GM21367 (cell line): ENCODE measurements around the gene AHRR.
"Not testable (repeated sequence)": the region's sequence is repeated elsewhere in the genome, so short reads cannot be mapped to it uniquely, and the experiment has no call there.

Experiments
- ATAC-seq: cut with Tn5 transposase; IDR thresholded peaks from one replicate; pipeline ENCODE4 v1.9.1; 2021; ENCODE audit not compliant: unreplicated experiment

The AHRR gene

DNA sequence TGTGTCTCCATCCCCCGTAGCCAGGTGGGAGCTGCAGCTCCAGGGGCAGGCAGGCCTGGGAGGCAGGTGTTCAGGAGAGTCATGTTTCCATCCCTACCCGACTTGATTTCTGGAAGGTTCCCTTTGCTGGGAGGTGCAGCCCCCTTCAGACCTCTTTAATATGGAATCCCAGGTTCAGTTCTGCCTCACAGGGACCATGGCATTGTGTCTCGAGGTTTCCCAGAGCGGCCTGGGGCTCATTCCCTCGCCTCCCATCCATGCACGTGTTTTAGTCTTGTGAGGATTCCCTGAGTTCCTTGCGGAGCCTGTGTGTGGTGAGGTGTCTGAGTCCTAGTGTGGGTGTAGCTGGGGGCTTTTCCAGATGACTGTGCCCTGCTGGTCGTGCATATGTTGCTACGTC lies 16.5 kb upstream of the AHRR start:
- no peak for ATAC-seq

DNA sequence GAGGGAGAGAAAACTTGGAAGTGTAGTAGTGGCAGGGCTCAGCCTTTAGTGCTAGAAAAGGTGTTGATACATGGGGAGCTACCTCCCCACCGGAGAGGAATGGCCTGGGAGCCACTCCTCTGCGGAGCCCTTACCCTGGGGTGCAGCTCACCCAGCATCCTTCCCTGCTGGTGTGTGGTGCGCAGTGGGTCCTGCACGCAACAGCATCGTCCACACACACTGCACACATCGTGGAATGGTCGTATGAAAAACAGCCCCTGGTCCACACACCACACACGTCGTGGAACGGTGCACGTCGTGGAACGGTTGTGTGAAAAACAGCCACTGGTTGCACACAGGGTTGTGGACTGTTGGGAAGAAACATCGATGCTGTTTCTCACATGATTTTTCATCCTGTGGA lies 16.1 kb upstream of the AHRR start:
- no peak for ATAC-seq

DNA sequence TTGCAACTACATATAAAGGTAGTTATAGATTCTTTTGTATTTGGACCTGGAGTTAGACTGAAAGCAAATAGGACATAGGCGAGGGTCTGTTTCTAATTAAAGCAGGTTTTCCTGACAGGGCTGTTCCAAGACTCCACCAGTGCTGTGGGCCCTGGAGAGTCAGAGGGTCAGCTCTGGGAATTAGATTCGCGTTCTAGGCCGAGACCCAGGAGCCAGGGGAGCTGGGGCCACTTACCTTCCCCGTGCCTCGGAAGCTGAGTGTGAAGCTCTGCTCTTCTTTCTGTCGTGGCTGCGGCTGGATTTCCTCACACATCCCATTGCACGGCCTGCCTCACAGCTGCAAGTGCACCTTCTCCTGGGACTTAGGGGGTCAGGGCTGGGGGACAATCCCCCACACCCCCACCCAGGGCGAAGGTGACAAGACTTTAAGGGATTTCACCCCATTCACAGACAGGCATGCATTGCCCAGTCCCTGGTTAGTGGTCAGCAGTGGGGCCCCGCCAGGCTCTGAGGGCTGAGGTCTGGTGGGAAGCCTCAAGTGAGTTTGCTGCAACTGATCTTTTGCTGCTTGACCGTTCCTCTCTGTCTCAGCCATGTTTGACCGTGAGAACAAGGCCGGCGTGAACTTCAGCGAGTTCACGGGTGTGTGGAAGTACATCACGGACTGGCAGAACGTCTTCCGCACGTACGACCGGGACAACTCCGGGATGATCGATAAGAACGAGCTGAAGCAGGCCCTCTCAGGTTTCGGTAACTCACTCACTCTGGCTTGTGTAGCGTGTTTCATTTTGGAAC lies 15.3 kb upstream of the AHRR start:
- no peak for ATAC-seq

DNA sequence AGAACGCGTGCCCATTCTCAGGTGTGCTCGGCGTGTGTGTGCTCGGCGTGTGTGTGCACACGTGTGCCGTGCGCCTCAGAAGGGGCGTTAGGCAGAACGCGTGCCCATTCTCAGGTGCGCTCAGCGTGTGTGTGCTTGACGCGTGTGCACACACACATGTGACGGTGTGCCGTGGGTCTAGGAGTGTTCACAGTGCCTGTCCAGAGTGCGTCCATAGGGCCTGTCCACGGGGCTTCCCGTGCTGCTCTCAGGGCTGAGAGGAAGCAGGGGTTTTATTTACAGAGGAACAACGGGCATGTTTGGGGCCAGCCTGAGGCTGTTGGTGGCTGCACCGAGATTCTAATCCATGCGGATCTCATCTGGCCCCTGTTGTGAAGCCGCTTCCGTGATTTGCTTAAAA lies 14.2 kb upstream of the AHRR start:
- ATAC-seq = no peak

DNA sequence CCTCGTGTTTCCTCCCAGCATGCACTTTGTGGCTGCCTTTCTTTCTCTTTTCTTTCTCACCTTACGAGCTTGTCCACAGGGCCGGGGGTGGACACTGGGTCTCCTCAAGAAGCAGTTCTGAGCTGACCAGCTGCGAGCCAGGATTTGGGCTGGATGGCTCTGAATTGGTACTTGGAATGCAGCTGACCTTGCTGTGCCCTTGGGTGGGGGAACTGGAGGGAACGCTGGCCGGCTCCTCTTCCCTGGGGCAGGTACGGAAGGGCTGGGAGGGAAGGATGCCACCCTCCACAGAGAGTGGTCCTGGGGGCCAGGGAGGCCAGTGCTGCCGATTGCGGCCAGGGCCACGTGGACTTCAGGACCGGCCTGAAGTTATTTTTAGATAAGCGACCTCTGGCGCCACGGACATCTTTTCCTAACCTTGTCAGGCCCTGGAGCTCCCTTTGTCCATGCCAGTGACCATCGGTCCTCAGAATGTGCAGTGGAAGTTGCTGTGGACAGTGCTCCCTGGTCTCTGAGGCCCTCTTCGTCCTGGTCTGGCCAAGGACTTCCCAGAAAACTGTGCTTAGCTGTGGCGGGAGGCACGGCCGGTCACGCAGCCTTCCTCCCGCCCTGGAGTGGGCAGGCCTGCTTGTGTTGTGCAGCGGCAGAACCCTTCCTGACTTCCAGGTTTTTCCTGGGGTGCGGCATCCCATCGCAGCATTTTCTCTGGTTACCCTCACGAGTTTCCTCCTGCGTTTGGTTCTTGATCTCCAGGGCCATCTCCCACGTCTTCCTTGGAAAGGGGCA lies 13.5 kb upstream of the AHRR start:
- ATAC-seq = no peak

DNA sequence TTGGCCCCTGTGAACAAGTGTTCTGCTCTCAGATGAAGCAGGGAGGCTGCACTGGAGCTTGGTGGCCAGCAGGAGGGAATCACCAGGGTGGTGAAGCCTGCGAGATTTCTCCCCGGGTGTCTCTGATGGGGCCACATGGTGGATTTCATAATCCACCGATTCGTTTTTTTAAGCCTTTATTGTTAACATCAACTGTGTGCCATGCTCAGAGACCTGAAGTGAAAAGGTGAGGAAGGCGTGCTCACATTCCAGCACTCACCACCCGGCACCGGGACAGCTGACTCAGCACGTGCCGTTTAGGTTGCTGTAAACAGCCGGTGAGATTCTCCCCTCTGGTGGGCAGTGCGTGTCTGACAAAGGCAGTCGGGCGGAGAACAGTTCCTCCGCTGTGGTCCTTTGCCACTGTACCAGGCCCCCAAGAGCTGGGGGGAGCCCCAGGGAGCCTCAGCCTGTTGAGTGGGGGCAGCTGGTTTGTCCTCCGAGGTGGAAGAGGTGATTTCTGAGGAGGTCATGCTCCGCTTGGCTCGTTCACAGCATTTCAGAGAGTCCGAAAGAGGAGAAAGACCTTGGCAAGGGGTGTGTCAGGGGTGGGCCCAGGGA lies 12.7 kb upstream of the AHRR start:
- no peak for ATAC-seq

DNA sequence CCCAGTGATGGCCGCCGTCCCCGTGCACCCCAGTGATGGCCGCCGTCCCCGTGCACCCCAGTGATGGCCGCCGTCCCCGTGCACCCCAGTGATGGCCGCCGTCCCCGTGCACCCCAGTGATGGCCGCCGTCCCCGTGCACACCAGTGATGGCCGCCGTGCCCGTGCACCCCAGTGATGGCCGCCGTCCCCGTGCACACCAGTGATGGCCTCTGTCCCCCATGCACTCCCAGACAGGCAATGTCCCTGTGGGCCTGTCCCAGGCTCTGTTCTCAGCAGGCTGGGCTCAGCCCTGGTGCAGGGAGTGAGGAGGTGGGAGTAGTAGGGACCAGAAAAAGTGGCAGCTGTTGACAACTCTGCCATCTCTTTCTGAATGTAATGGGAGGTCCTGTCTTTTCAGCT lies 11.7 kb upstream of the AHRR start:
- not testable (repeated sequence) for ATAC-seq

DNA sequence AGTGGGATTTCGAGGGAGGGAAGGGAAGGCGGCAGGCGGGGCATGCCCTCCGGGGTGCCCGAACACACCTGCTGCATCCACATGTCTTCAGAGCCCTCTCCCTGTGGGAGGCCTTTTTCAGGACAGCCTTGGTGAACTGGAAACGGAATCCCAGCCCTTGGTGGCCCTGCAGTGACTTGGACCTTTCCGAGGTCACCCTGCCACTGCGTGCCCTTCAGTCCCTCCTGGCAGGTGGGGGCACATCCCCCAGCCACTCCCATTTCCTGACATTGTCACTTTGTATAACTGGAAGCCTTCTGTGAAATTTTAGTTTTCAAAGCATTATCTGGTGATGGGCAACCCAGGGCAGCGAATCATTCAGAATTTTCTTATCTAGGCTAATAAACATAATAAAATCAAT lies 11.0 kb upstream of the AHRR start:
- ATAC-seq = no peak

DNA sequence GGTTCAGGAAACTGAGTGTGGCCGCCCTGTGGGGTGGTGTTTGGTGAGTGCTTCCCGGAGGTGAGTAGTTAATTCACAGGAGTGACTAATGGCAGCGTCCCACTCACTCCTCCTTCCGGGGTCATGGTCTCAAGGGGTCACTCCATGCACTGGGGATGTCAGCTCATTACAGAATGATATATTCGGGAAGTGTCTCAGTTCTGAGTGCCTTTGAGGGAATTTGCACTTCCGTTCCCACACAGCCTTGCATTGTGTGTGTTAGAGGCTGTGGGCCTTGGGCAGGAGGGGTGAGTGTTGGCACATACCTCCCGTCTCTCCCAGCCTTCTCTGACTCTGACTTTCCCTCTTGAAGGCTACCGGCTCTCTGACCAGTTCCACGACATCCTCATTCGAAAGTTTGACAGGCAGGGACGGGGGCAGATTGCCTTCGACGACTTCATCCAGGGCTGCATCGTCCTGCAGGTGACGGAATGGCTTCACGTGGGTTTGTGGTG lies 10.5 kb upstream of the AHRR start:
- ATAC-seq = no peak

DNA sequence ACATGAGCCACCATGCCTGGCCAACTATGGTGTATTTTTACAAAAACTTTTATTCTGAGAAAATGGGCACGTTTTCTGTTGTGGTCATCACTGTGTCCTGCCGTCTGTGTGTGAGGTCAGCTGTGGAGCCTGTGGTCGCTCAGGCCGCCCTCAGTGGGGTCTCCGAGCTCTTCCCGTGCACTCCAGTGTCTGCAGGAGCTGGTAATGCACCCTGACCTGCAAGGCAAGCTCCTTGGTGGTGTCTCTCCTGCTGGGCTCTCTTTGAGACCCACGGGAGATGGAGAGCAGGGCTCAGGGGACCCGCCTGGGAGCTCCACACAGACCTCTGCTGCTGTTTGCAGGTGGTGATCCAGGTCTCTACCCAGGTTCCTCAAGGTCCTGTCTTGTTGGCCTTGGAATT lies 9.6 kb upstream of the AHRR start:
- ATAC-seq = no peak

DNA sequence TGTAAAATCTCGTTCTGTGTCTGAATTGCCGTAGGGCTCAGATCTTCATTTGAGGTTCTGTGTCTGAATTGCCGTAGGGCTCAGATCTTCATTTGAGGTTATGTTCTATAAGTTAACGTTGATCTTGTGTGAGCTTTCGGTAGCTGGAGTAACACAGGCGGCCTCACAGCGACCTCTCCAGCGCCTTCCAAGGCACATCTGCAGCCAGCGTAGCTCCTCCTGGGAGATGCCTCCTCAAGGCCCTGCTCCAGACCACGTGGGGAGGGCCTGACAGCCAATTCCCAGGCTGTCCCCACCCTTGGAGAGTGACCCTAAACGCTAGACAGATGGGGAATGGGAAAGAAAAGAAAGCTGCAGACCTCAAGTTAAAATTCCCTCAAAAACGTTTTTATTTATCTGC lies 8.7 kb upstream of the AHRR start:
- ATAC-seq = no peak

DNA sequence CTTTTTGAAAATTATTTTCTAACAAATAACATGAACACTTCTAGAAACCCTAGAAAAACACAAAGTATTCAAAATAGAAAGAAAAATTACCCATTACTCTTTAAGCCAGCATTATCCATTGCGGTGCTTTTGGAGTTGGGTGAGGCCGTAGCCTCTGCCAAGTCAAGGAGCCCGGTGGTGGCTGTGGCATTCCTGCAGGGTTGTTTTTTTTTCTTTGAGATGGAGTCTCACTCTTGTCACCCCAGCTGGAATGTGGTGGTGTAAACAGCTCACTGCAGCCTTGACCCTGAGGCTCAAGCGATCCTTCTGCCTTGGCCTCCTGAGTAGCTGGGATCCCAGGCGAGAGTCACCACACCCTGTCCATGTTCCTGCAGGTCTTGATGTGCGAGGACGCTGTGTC lies 8.2 kb upstream of the AHRR start:
- ATAC-seq = no peak

DNA sequence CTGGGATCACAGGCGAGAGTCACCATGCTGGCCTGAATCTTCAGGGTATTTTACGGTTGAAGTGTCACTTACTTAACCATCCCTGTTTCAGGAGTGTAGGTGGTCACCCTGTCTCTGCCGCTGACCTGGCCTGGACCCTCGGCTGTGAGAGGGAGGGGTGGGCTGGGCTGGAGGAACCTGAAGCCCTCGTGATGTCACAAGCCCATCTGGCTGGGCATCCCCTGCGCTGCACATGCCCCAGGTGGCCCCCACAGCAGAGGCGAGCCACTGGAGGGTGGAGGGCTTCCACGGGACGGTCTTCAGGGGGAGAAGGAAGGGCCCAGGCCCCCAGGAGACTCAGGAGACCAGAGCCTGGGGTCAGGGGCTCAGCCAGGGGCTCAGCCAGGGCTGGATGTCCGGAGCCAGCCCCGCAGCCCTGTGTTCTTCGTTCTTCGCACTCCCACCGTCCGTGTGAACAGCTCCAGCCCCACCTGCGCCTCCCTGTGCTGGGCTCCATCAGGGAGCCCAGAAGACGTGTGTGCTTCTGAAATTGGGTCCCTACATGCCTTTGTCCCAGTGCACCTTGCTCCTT lies 7.6 kb upstream of the AHRR start:
- ATAC-seq = no peak

DNA sequence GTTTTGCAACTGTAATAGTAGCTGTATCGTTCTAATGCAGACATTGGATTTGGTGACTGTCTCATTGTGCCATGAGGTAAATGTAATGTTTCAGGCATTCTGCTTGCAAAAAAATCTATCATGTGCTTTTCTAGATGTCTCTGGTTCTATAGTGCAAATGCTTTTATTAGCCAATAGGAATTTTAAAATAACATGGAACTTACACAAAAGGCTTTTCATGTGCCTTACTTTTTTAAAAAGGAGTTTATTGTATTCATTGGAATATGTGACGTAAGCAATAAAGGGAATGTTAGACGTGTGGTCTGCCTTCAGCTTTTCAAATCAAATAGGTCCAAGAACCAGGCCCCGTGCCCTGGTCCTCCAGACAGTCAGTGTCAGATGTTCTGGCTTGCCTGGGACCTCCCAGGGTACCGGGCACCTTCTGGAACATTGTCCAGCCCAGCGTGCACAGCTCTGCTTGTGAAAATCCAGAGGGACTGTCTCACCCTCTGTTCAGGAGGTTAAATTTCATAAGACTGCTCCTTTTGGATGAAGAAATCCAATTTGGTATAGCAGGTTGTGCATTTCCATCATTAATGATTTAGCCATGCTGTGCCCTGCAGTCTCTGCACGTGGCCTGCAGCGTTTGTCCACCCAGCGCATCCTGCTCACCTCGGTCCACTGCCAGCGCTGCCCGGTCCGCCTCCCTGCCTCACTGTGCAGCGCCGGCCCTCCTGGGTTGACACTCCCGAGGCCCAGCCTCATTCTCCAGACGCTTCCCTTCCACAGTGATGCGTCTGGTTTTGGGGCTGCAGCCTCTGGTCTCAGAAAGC lies 6.6 kb upstream of the AHRR start:
- ATAC-seq = no peak

DNA sequence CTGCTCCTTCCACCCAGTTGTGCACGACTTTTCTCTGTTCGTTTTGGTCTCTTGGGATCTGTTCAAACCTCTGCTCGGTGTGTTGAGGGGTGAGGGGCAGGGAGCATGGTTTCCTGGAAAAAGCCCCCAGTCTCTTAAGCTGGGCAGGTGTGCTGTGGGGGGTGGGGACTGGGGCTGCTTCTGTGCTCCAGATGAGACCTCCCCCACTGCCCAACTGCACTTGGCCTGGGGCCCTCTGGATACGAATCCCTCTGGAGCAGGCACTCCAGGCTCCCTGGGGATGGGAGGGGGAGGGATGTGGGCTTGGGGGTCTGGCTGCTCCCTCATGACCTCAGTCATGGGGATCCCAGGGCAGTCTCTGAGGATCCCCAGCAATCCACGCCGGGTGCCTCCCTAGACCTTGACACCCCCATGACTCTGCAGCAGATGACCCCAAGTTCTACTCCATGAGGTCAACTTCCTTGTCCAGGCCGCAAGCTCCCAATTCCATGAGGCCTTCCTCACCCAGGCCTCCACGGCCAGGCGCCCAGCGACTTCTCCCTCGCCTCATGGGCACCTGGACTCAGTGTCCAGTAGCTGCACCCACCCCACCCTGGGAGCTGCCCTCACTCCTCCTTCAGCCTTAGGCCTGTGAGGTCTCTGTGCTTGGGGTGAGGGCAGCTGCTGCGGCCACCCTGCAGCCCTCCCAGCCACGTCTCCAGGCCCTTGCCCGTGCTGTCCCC lies 5.9 kb upstream of the AHRR start:
- no peak for ATAC-seq

DNA sequence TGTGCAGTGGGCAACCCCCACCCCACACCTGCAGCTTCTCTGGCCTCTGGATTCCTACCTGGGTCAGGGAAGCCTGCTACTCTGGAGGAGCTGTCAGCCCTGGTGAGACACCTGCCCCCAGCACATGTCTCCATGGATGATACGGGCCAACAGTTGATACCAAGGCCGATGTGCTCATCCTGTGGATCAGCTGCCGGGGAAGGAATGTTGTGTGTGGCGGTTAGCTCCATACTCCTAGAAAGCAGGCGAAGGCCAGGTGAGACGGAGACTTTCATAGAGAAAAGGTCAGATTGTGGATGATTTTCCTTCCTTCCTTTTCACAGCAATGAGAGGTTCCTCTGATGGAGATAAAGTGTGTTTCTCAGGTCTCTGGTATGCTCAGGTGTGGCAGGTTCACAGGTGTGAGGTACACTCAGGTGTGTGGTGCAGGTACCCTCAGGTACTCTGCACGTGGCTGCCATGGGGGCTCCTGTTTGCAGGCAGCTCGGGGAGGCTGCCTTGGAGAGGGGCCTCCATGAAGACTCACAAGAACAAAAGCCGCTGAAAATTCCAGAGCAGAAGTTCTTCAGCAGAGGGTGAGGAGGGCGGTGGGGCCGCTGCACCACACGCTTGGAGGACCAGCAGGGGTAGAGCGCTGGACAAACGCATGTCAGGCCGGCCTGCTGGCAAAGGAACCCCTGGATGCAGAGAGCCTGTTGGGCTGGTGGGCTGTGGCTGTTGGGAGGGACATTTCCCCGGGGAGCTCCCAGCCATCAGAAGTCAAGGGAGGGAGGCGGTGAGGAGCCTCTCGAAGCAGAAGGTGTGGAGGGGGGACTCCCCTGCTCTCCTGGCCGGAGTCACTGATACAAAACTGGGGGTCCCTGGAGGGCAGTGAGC lies 5.1 kb upstream of the AHRR start:
- peak; percentile 5 for ATAC-seq

DNA sequence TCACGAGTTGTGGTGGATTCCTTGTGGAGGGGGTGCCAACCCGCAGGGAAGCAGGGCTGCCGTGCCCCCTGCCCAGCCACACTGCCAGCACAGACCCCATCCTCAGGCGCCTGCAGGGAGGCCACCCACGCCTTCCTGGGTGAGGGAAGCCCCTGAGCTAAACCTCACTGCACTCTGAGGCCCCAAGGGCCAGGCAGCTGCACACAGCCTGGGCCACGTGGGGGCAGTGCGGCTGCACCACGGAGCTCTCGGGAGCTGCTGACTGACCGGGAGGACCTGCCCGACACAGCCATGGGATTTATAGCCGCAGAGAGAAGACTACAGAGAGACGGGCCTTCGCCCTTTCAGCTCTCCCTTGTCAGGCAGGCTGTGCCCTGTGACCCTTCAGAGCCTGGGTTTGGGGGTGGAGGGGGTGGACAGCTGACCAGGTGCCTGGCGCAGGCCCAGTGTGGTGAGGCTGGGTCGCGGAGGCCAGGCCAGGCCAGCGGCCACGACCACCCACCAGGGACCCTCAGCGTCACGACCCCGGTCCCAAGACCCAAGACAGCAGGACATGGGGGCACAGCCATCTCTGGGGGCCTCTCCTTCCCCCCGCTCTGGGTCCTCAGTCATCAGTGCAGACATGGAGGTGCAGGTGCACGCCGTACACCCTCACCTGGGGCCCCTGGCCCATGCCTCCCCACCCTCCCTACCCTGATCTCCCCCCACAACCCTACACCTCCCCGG lies 4.3 kb upstream of the AHRR start:
- peak; percentile 56 for ATAC-seq

DNA sequence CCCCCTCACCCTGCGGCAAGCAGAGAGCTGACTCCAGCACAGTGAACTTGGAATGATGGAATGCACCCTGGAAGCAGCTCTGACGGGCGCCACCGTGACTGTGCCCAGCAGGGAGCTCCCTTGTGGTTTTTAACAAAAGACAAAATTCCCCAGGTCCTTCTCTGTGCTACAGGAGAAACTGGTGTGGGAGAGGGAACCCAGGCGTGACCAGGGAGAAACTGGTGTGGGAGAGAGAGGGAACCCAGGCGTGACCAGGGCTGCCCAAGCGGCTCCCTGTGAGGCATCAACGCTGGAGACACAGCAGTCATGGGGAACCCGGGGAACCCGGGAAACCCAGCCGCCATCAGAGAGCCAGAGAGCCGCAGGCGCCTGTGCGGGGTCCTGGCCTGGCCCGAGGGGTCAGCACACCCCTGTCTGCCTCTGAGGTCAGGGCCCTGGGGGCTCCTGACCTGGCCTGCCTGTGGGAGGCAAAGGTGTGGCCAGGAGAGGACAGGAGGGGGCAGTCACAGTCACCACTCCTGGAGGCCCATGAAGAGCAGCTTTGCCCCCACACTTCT lies 3.1 kb upstream of the AHRR start:
- ATAC-seq = no peak
